Glutamatergic neuron (in vitro differentiated cells): ENCODE data around the gene CARD9. TPM values are rescaled to one million over a fixed set of nuclear protein-coding genes. Genes with fewer than 3 reads are reported as not detected.

Source experiments
- DNase-seq: peaks from one replicate; pipeline ENCODE4 v3.0.0; 2022
- H3K27ac Mint-ChIP-seq: one replicate; pipeline ENCODE4 v1.8.0; 2020; ENCODE audit warnings: mild to moderate bottlenecking, mixed read lengths, inconsistent platforms; ENCODE audit not compliant: unreplicated experiment
- H3K27me3 Mint-ChIP-seq: one replicate; pipeline ENCODE4 v1.8.0; 2020; ENCODE audit warnings: mild to moderate bottlenecking, moderate library complexity, mixed read lengths, inconsistent platforms; ENCODE audit not compliant: unreplicated experiment
- H3K36me3 Mint-ChIP-seq: one replicate; pipeline ENCODE4 v1.8.0; 2020; ENCODE audit warnings: mild to moderate bottlenecking, mixed read lengths, inconsistent platforms; ENCODE audit not compliant: unreplicated experiment
- H3K4me1 Mint-ChIP-seq: one replicate; pipeline ENCODE4 v1.8.0; 2020; ENCODE audit warnings: mild to moderate bottlenecking, low read depth, mixed read lengths, inconsistent platforms; ENCODE audit not compliant: unreplicated experiment
- H3K4me3 Mint-ChIP-seq: one replicate; pipeline ENCODE4 v1.8.0; 2020; ENCODE audit warnings: mild to moderate bottlenecking, mixed read lengths, inconsistent platforms; ENCODE audit not compliant: unreplicated experiment
- H3K9me3 Mint-ChIP-seq: one replicate; pipeline ENCODE4 v1.8.0; 2020; ENCODE audit warnings: mild to moderate bottlenecking, moderate library complexity, mixed read lengths, inconsistent platforms; ENCODE audit not compliant: unreplicated experiment
- total RNA-seq: library from RNA; stranded (reverse); fragmentation: NEBNext Ultra II Directional; extraction: Animal tissue kit (Norgen Biotek cat#: 25700); gene quantifications from one replicate; pipeline ENCODE4 v1.2.1, GENCODE V29; 2021; ENCODE audit not compliant: unreplicated experiment
- TF ChIP-seq, protein P1 (sequence below): fragments of 200-600 bp; sonication (generic); IDR thresholded peaks from one replicate; pipeline ENCODE4 v1.5.0; 2021; ENCODE audit not compliant: partially characterized antibody, unreplicated experiment

Gene CARD9
- total RNA-seq, 1 donor from 2014 or later, result 4.1 TPM

DNA sequence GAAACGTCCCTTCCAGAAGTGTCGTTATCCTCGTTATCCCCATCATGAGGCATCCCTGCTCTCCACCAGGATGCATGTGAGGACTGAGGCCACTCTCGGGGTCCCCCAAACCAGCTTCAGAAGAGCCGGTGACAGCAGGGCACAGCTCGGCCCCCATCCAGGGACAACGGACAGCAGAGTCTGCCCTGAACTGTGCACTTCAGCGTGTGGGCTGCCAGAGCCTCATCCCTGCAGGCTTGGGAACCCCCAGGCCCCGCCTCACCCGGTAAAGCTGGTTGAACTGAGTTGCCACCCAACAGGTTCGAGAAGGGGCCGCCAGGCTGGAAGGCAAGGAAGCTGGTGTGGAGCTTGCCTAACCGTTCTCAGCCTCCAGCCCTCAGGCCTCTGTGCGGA is 710 bp upstream of the CARD9 start:
- H3K27ac Mint-ChIP-seq, result no peak overlapping the region
- H3K36me3 Mint-ChIP-seq, result no peaks in the 10 kb centered on the region
- peaks cover 18% of the 10 kb centered on the region for H3K4me1 Mint-ChIP-seq
- peaks cover 7% of the 10 kb centered on the region for H3K27me3 Mint-ChIP-seq
- H3K9me3 Mint-ChIP-seq, result no peaks in the 10 kb centered on the region
- no peak overlapping the region for H3K4me3 Mint-ChIP-seq
- DNase-seq, result no peak
- TF ChIP-seq, protein P1, sequence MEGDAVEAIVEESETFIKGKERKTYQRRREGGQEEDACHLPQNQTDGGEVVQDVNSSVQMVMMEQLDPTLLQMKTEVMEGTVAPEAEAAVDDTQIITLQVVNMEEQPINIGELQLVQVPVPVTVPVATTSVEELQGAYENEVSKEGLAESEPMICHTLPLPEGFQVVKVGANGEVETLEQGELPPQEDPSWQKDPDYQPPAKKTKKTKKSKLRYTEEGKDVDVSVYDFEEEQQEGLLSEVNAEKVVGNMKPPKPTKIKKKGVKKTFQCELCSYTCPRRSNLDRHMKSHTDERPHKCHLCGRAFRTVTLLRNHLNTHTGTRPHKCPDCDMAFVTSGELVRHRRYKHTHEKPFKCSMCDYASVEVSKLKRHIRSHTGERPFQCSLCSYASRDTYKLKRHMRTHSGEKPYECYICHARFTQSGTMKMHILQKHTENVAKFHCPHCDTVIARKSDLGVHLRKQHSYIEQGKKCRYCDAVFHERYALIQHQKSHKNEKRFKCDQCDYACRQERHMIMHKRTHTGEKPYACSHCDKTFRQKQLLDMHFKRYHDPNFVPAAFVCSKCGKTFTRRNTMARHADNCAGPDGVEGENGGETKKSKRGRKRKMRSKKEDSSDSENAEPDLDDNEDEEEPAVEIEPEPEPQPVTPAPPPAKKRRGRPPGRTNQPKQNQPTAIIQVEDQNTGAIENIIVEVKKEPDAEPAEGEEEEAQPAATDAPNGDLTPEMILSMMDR, result no peak

DNA sequence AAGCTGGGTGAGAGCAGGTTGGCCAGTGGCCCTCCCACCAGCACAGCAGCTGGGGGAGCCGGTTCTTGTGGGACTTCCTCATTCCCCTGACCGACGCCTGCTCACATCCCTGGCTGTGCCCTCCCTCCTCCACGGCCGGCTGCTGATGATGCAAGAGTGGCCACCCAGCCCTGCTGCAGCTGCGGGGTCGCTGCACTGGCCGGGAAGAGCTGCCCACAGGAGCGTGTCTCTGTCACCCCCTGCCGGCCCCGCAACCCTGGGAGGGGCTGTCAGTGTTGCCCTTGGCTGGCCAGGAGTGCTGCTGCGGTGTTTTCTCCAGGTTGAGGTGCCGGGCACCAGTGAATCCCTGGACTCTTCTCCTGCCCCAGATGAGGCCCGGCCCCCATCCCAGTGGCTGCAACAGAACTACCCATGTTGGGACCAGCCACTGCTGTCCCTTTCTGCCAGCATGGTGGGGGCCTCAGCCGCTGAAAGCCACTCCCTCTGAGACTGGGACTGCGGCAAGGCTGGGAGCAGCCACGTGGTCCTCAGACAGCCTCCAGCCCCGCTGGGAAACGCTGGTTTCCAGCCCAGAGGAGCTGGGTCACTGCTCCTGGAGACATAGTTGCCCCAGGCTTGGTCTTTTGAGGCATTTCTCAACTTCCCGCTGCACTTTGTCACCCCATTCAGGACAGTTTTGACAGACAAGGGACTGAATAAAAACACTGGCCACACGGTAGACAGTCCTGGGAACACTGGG is 739 bp downstream of the CARD9 start:
- Mint-ChIP-seq H3K4me3 (peak overlapping the region; percentile 18), H3K27ac (peak overlapping the region; percentile 81), H3K9me3 (peaks cover 3% of the 10 kb centered on the region), H3K27me3 (peaks cover 10% of the 10 kb centered on the region), H3K4me1 (peaks cover 18% of the 10 kb centered on the region), H3K36me3 (no peaks in the 10 kb centered on the region)
- peak; percentile 69 for DNase-seq
- TF ChIP-seq, protein P1, result no peak

DNA sequence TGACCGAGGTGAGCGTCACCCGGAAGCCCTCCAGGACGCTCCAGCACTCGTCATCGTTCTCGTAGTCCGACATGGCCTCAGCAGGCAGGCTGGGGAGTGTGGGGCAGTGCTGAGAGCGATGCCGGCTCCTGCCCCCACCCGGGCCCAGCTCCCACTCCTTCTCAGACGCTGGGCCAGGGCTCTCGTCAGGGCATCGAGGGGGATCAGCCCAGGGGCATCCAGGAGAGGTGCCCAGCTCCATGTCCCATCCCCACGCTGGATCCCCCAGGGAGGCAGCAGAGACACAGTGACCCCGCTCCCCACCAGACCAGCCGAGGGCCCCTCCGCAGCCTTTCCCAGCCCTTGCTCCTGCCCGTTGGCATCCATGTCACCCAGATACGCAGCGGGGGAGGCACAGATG is 1.5 kb downstream of the CARD9 start:
- TF ChIP-seq, protein P1, result no peak
- Mint-ChIP-seq H3K36me3 (no peaks in the 10 kb centered on the region), H3K27ac (no peak overlapping the region), H3K4me3 (no peak overlapping the region), H3K4me1 (peaks cover 18% of the 10 kb centered on the region), H3K9me3 (peaks cover 3% of the 10 kb centered on the region), H3K27me3 (peaks cover 10% of the 10 kb centered on the region)
- no peak for DNase-seq

DNA sequence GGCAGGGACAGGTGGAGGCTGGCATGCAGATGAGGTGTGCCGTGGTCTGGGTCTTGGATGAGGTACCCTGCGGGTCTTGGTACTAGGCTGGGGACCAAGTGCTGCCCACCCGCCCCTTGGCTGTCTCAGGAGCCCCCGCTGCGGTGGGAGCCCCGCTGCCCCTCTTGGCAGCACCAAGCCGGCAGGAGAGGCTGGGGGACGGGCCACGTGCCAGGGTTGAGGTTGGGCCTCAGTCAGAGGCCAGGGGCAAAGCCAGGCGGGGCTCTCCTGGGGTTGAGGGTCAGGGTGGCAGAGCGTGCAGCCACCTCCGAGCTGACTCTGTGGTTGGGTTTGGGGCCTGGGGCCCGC is 2.0 kb downstream of the CARD9 start:
- Mint-ChIP-seq H3K9me3 (peaks cover 3% of the 10 kb centered on the region), H3K4me3 (no peak overlapping the region), H3K27ac (no peak overlapping the region), H3K36me3 (no peaks in the 10 kb centered on the region), H3K4me1 (peaks cover 18% of the 10 kb centered on the region), H3K27me3 (peaks cover 10% of the 10 kb centered on the region)
- TF ChIP-seq, protein P1, result no peak
- DNase-seq, result no peak

DNA sequence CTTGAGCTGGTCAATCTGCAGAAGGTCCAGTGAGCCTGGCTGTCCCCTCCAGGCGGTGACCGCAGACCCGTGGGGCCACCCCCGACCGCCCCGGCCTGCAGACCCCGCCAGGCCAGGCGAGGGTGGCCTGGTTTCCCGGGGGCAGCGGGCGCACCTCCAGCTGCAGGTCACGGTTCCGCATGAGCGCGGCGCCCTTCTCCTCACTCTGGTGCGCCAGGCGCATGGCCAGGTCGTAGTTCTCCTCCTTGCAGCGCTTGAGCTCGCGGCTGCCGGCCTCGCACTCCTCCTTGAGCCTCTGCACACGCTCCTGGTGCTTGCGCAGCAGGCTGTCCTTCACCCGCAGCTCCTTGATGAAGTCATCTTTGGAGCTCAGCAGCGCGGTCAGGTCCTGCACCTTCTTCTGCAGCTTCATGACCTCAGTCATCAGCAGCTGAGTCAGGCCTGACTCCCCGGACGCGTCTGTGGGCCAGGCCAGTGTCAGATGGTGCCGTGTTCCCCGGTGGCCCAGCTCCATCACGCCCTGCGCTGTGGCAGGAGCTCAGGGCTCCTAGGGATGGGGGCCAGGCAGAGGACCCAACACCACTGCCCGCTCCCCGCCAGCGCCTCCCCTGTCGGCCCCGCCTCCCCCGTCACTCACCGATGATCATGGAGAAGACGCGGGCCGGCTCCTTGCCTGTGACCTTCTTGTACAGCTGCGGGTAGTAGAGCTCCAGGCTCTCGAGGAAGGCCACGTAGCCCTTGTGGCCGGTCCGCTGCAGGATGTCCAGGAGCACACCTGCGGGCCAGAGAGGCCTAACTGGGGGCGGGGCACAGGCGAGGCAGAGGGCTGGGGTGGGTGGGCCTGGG is 2.6 kb downstream of the CARD9 start:
- H3K4me1 Mint-ChIP-seq, result peaks cover 18% of the 10 kb centered on the region
- H3K27ac Mint-ChIP-seq, result no peak overlapping the region

More for the DNA sequence above, 2.6 kb downstream of the CARD9 start:
- DNase-seq, result no peak
- TF ChIP-seq, protein P1, result no peak
- Mint-ChIP-seq H3K27me3 (peaks cover 10% of the 10 kb centered on the region), H3K36me3 (no peaks in the 10 kb centered on the region), H3K9me3 (peaks cover 3% of the 10 kb centered on the region), H3K4me3 (no peak overlapping the region)
